Progenitor cell of endocrine pancreas (in vitro differentiated cells): Measurements from ENCODE around the gene TAB2. TPM values are rescaled to one million over a fixed set of nuclear protein-coding genes. Genes with fewer than 3 reads are reported as not detected.
A peak's percentile ranks its signal among the peaks of the same experiment; 100 is the strongest.

ENCODE experiments used
- DNase-seq: peaks from one replicate; pipeline ENCODE4 v3.0.0; 2021; ENCODE audit warnings: low spot score; ENCODE audit not compliant: unreplicated experiment
- H3K27ac Mint-ChIP-seq: 2 replicates; pipeline ENCODE4 v1.8.0; 2021; ENCODE audit warnings: mild to moderate bottlenecking, moderate library complexity, mixed read lengths
- H3K27me3 Mint-ChIP-seq: 2 replicates; pipeline ENCODE4 v1.8.0; 2021; ENCODE audit warnings: mixed read lengths
- H3K36me3 Mint-ChIP-seq: 2 replicates; pipeline ENCODE4 v1.8.0; 2022; ENCODE audit warnings: mixed read lengths; ENCODE audit not compliant: insufficient read depth
- H3K4me1 Mint-ChIP-seq: 2 replicates; pipeline ENCODE4 v1.8.0; 2021; ENCODE audit warnings: low read depth, mixed read lengths
- H3K4me3 Mint-ChIP-seq: 2 replicates; pipeline ENCODE4 v1.8.0; 2021; ENCODE audit warnings: low read depth, mild to moderate bottlenecking, moderate library complexity, mixed read lengths
- H3K9me3 Mint-ChIP-seq: 2 replicates; pipeline ENCODE4 v1.8.0; 2021; ENCODE audit warnings: low read depth, mixed read lengths
- total RNA-seq: library from RNA; stranded (reverse); gene quantifications from 2 replicates; pipeline ENCODE4 v1.2.1, GENCODE V29; 2021
- TF ChIP-seq, protein P1 (sequence below): fragments of 200-600 bp; sonication (generic); IDR thresholded peaks from one replicate; pipeline ENCODE4 v1.5.0; 2021; ENCODE audit warnings: antibody characterized with exemption, mild to moderate bottlenecking; ENCODE audit not compliant: unreplicated experiment

TAB2 gene
- total RNA-seq, 1 donor from 2014 or later, result 58.0 TPM

DNA sequence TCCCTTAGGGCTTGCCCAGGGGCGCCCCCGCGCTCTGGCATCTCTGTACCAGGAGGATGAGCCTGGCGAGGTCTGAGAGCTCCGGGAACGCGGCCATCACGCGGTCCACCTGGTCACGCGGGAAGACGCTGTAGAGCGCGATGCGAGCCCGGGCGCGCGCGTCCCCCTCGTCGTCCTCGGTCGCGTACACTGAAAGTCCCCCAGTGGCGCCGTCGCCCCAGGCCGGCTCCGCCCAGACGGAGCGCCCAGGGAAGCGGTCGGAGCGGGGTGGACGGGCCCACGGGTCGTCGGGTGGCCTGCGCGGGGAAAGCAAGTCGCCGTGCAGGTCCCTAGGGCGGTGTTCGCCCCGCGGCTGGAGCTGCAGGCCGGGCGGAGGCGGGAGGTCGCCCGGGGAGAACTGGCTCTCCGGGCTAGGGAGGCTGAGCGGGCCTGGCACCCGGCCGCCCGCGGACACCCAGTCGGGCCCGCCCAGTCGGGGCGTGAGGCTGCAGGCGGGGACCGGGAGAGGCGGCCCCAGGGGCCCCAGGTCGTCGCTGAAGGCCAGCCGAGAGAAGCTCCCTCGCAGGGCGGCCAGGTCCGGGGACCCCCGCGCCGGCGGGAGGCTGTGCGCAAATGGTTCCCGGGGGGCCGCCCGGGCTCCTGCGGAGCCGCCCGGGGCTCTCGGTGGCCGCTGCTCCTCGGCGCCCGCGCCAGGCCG, 133.3 kb downstream of the TAB2 start:
- Mint-ChIP-seq H3K27ac (no peak overlapping the region), H3K9me3 (no peaks in the 10 kb centered on the region), H3K4me3 (peak overlapping the region; percentile 66), H3K36me3 (no peaks in the 10 kb centered on the region), H3K27me3 (peaks cover 71% of the 10 kb centered on the region), H3K4me1 (no peaks in the 10 kb centered on the region)
- no peak for DNase-seq
- TF ChIP-seq, protein P1, sequence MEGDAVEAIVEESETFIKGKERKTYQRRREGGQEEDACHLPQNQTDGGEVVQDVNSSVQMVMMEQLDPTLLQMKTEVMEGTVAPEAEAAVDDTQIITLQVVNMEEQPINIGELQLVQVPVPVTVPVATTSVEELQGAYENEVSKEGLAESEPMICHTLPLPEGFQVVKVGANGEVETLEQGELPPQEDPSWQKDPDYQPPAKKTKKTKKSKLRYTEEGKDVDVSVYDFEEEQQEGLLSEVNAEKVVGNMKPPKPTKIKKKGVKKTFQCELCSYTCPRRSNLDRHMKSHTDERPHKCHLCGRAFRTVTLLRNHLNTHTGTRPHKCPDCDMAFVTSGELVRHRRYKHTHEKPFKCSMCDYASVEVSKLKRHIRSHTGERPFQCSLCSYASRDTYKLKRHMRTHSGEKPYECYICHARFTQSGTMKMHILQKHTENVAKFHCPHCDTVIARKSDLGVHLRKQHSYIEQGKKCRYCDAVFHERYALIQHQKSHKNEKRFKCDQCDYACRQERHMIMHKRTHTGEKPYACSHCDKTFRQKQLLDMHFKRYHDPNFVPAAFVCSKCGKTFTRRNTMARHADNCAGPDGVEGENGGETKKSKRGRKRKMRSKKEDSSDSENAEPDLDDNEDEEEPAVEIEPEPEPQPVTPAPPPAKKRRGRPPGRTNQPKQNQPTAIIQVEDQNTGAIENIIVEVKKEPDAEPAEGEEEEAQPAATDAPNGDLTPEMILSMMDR, result no peak

DNA sequence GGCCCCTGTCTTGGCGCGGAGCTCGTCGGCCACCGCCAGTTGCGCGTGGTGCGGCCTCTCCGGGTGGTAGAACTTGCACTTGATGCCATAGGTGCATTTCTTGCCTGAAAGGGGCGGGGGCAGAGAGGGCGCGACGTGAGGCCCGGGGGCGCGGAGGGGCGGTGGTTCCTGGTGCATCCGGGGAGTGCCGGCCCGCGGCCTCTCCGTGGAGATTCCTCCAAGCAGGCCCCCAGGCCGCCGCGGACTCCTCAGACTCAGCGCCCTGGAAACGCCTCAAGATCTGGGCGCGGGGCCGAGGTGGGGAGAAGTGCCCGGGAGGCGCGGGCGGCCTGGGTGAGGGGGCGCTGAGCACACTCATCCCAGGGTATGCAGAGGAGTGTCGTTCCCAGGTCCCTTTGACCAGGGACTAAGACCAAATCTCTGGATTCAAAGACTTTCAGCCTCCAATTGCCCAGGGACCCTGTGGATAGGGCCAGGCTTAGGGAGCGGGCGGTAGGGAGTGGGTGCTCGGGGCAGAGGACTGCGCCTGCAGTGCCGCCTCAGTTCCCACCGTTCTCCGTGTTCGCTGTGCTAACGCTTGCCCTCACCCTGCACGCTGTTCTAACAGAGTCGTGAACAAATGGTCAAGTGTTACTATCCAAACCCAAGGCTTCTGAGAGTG, 134.0 kb downstream of the TAB2 start:
- Mint-ChIP-seq H3K27ac (no peak overlapping the region), H3K4me3 (peak overlapping the region; percentile 33), H3K9me3 (no peaks in the 10 kb centered on the region), H3K36me3 (no peaks in the 10 kb centered on the region), H3K27me3 (peaks cover 66% of the 10 kb centered on the region), H3K4me1 (no peaks in the 10 kb centered on the region)
- peak; percentile 34 for DNase-seq
- TF ChIP-seq, protein P1, result no peak

DNA sequence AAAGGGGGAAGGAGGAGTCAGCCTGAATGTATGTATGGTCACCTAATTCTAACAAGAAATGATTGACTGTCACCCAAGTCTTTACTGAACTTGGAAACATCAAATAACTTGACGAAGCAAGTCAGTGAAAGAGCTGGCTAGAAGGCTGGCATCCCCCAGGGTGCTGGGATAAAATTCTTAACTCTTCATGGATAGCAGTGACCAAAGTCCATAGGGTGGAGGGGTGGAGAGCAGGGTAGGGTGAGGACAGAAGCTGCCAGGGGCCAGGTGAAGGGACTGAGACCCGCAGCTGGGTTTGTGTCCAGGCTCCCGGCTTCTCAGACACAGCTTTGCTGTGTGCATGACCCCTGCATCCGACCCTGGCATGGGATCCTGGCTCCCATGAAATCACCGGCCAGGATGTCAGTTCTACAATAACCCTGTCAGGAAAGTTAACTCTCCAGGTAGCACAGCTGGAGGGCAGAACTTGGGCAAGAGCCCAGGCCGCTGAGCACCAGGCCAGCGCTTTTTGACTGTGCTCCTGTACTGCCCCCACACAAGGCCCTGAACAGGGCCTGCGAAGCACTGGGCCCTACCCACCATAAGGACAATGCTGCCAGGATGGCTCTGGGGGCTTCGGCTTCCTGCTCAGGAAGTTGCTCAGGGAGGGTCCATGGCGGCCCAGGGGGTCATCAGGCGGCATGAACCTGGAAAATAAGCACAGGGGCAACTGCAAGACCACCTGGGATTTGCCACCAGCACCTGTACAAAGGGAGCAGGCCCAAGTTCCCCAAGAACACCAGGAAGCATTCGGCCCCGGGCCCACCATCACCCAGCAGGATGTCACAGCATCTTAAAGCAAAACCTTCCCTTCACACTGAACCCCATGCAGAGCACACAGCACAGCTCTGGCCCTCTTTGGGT, 134.8 kb downstream of the TAB2 start:
- TF ChIP-seq, protein P1, result no peak
- DNase-seq, result no peak
- Mint-ChIP-seq H3K36me3 (no peaks in the 10 kb centered on the region), H3K27me3 (peaks cover 63% of the 10 kb centered on the region), H3K27ac (no peak overlapping the region), H3K4me3 (peak overlapping the region; percentile 33), H3K9me3 (no peaks in the 10 kb centered on the region), H3K4me1 (no peaks in the 10 kb centered on the region)

DNA sequence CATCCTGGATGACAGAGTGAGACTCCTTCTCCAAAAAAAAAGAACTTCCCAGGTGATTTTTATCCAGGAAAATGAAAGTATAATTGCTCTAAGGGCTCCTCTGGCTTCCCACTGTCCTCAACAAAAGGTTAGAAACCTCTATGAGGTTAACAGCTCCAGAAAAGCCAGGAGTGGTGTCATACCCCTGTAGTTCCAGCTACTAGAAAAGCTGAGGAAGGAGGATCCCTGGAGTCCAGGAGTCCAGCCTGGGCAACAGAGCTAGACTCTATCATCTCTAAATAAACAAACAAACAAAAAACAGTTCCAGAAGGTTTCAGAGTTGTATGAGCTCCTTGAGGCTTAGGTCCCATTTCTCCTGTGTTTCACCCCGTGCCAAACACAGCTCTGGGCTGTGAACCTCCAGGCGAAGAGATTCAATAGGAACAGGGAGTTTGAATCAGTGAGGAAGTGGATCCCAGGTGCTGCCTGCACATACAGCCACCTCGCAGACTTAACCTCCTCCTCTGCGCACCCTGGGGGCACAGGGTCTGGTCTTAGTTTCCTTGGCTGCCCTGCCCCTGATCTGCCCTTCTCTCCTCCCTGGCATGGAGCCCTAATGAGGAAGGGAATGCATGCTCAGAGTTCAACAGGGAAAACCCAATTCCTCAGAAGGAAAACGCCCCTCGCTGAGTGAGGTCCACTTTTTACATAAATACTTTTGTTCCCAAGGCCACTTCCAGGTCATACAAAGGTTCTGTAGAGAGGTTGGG, 136.3 kb downstream of the TAB2 start:
- H3K4me1 Mint-ChIP-seq, result no peaks in the 10 kb centered on the region
- no peak overlapping the region for H3K27ac Mint-ChIP-seq
- no peaks in the 10 kb centered on the region for H3K9me3 Mint-ChIP-seq
- H3K4me3 Mint-ChIP-seq, result no peak overlapping the region
- TF ChIP-seq, protein P1, result no peak
- no peaks in the 10 kb centered on the region for H3K36me3 Mint-ChIP-seq
- H3K27me3 Mint-ChIP-seq, result peaks cover 55% of the 10 kb centered on the region
- DNase-seq, result no peak
